ENCODE data around the gene PLET1.

The PLET1 gene

DNA sequence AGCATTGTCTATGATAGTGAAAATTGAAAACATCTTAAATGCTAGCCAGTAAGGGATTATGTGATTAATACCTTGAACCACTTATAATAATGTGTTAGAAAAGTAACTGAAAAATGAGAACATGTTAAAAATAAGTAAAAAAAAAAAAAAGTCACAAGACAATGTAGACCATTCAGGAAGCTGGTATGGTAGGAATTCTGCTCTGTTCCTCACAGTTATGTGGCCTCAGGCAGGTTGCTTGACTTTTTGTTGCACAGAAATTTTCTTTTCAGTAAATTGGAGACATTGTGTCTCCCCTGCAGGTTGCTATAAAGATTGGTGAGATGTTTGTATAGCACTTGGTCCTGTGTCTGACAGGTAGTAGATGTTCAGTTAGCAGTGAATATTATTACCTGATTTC lies 17.3 kb upstream of the PLET1 start:
- Histone ChIP-seq H3K9ac (ENCODE audit: low read depth, low read length) (no peak overlapping the region), H3K4me1 (ENCODE audit: insufficient read depth, low read length) (peaks cover 10% of the 10 kb centered on the region), H3K9me3 (ENCODE audit: insufficient read depth, low read length, severe bottlenecking) (no peaks in the 10 kb centered on the region), H4K20me1 (ENCODE audit: insufficient read depth, low read length) (no peaks in the 10 kb centered on the region), H3K79me2 (ENCODE audit: insufficient read depth, low read length) (no peaks in the 10 kb centered on the region), H3K27me3 (ENCODE audit: insufficient read depth, low read length, poor library complexity) (no peaks in the 10 kb centered on the region), H2AFZ (ENCODE audit: low read depth, low read length) (no peak overlapping the region), H3K4me3 (ENCODE audit: low read depth in 1 of 2, low read length in 2 of 2) (no peak overlapping the region), H3K36me3 (ENCODE audit: insufficient read depth, low read length) (no peaks in the 10 kb centered on the region), H3K27ac (ENCODE audit: low read length) (no peak overlapping the region), H3K4me2 (ENCODE audit: insufficient read depth, low read length) (no peak overlapping the region)
- DNase-seq (no peak), ATAC-seq (ENCODE audit: insufficient read depth, low read depth) (no peak)
- TF ChIP-seq EZH2 (IDR thresholded peaks at IDR 0.05; ENCODE audit: borderline replicate concordance, low read depth, low read length, severe bottlenecking): no peak

DNA sequence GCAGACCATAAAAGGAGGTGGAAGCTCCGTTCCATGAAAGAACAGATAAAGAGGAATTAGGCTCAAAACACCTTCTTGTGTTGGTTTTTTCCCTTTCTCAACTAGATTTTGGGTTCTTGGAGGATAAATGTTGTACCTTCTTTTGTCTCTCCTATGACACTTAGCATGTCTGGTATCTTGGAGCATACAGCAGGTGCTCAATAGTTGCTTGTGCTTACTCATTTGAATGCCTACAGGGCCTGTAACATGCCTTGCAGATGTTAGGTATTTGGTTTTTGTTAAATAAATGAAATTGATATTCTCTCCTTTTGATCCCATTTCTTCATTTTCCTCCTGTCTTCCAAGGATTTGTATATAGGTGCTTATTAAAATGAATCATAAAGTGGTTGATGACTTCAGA lies 16.4 kb upstream of the PLET1 start:
- no peaks in the 10 kb centered on the region for H4K20me1 ChIP-seq (ENCODE audit: insufficient read depth, low read length)
- no peak overlapping the region for H3K27ac ChIP-seq (ENCODE audit: low read length)
- H3K79me2 ChIP-seq (ENCODE audit: insufficient read depth, low read length): no peaks in the 10 kb centered on the region
- no peaks in the 10 kb centered on the region for H3K27me3 ChIP-seq (ENCODE audit: insufficient read depth, low read length, poor library complexity)
- H3K9me3 ChIP-seq (ENCODE audit: insufficient read depth, low read length, severe bottlenecking): no peaks in the 10 kb centered on the region
- ATAC-seq (ENCODE audit: insufficient read depth, low read depth): no peak
- H2AFZ ChIP-seq (ENCODE audit: low read depth, low read length): no peak overlapping the region
- H3K4me2 ChIP-seq (ENCODE audit: insufficient read depth, low read length): no peak overlapping the region
- H3K4me1 ChIP-seq (ENCODE audit: insufficient read depth, low read length): peaks cover 10% of the 10 kb centered on the region
- no peaks in the 10 kb centered on the region for H3K36me3 ChIP-seq (ENCODE audit: insufficient read depth, low read length)
- TF ChIP-seq EZH2 (IDR thresholded peaks at IDR 0.05; ENCODE audit: borderline replicate concordance, low read depth, low read length, severe bottlenecking): no peak
- TF ChIP-seq, protein P1, sequence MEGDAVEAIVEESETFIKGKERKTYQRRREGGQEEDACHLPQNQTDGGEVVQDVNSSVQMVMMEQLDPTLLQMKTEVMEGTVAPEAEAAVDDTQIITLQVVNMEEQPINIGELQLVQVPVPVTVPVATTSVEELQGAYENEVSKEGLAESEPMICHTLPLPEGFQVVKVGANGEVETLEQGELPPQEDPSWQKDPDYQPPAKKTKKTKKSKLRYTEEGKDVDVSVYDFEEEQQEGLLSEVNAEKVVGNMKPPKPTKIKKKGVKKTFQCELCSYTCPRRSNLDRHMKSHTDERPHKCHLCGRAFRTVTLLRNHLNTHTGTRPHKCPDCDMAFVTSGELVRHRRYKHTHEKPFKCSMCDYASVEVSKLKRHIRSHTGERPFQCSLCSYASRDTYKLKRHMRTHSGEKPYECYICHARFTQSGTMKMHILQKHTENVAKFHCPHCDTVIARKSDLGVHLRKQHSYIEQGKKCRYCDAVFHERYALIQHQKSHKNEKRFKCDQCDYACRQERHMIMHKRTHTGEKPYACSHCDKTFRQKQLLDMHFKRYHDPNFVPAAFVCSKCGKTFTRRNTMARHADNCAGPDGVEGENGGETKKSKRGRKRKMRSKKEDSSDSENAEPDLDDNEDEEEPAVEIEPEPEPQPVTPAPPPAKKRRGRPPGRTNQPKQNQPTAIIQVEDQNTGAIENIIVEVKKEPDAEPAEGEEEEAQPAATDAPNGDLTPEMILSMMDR (IDR thresholded peaks at IDR 0.05; ENCODE audit: borderline replicate concordance, extremely low read depth, low read length, poor library complexity, severe bottlenecking): no peak
- no peak overlapping the region for H3K9ac ChIP-seq (ENCODE audit: low read depth, low read length)
- H3K4me3 ChIP-seq (ENCODE audit: low read depth in 1 of 2, low read length in 2 of 2): no peak overlapping the region
- DNase-seq: no peak

DNA sequence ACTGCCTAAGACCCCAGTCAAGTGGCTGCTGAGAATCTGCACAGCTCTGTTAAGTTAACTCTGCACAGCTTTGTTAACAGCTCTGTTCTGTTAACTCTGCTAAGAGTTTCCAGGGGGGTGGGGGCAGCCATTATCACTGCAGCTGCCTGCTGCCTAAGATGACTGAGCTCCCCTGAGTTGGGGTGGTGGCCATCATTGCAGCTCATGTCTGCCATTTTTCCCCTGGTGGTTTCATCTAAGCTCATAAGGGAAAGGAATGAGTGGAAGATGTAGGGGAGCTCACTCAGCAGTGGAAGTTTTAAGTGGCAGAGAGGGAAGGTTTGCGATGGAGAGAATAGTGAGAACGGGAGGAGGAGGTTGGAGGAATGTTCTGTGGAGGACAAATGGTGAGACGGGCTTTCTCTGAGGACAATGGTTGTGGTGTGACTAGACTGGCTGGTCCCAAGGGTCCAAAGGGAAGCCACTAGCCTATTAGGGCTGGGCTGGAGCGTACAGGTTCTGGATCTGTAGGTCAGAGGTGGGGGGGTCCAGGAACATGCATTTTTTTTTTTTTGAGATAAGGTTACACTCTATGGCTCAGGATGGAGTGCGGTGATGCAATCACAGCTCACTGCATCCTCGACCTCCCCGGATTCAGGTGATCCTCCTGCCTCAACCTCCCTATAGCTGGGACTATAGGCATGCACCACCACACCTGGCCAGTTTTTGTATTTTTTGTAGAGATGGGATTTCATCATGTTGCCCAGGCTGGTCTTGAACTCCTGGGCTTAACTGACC lies 13.5 kb upstream of the PLET1 start:
- Histone ChIP-seq H3K27ac (ENCODE audit: low read length) (no peak overlapping the region), H3K79me2 (ENCODE audit: insufficient read depth, low read length) (no peaks in the 10 kb centered on the region), H2AFZ (ENCODE audit: low read depth, low read length) (no peak overlapping the region), H3K36me3 (ENCODE audit: insufficient read depth, low read length) (no peaks in the 10 kb centered on the region), H3K4me1 (ENCODE audit: insufficient read depth, low read length) (no peaks in the 10 kb centered on the region), H3K4me3 (ENCODE audit: low read depth in 1 of 2, low read length in 2 of 2) (no peak overlapping the region), H3K27me3 (ENCODE audit: insufficient read depth, low read length, poor library complexity) (no peaks in the 10 kb centered on the region), H4K20me1 (ENCODE audit: insufficient read depth, low read length) (no peaks in the 10 kb centered on the region), H3K9me3 (ENCODE audit: insufficient read depth, low read length, severe bottlenecking) (no peaks in the 10 kb centered on the region), H3K4me2 (ENCODE audit: insufficient read depth, low read length) (no peak overlapping the region), H3K9ac (ENCODE audit: low read depth, low read length) (no peak overlapping the region)
- TF ChIP-seq, protein P1 (IDR thresholded peaks at IDR 0.05; ENCODE audit: borderline replicate concordance, extremely low read depth, low read length, poor library complexity, severe bottlenecking): no peak
- no peak for TF ChIP-seq EZH2 (IDR thresholded peaks at IDR 0.05; ENCODE audit: borderline replicate concordance, low read depth, low read length, severe bottlenecking)
- DNase-seq: no peak
- no peak; the same call in 2 of the 3 replicates for ATAC-seq (ENCODE audit: insufficient read depth, low read depth)

DNA sequence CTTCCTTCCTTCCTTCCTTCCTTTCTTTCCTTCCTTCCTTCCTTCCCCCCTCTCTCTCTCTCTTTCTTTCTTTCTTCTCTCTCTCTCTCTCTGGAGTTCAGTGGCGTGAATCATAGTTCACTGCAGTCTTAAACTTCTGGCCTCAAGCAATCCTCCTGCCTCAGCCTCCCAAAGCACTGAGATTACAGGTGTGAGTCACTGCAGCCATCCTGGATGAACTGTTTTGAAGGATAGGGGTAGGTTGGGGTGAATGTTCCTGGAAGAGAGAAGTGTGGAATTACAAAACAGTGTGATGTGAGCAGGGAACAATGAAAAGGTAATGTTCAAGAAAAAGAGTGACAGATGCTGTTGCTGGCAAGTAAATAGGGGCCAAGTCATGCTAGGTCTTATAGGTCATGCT lies 12.4 kb upstream of the PLET1 start:
- Histone ChIP-seq H4K20me1 (ENCODE audit: insufficient read depth, low read length) (no peaks in the 10 kb centered on the region), H3K4me1 (ENCODE audit: insufficient read depth, low read length) (no peaks in the 10 kb centered on the region), H3K4me3 (ENCODE audit: low read depth in 1 of 2, low read length in 2 of 2) (no peak overlapping the region), H2AFZ (ENCODE audit: low read depth, low read length) (no peak overlapping the region), H3K27ac (ENCODE audit: low read length) (no peak overlapping the region), H3K27me3 (ENCODE audit: insufficient read depth, low read length, poor library complexity) (no peaks in the 10 kb centered on the region), H3K4me2 (ENCODE audit: insufficient read depth, low read length) (no peak overlapping the region), H3K36me3 (ENCODE audit: insufficient read depth, low read length) (no peaks in the 10 kb centered on the region), H3K9ac (ENCODE audit: low read depth, low read length) (no peak overlapping the region), H3K9me3 (ENCODE audit: insufficient read depth, low read length, severe bottlenecking) (no peaks in the 10 kb centered on the region), H3K79me2 (ENCODE audit: insufficient read depth, low read length) (no peaks in the 10 kb centered on the region)
- TF ChIP-seq, protein P1 (IDR thresholded peaks at IDR 0.05; ENCODE audit: borderline replicate concordance, extremely low read depth, low read length, poor library complexity, severe bottlenecking): no peak
- ATAC-seq (ENCODE audit: insufficient read depth, low read depth) (no peak), DNase-seq (no peak)

Measured in DND-41 (cell line).